HEK293 (cell line): ENCODE results near the gene SPON1.

Source experiments
- GLIS1 ChIP-seq: fragments of 450-650 bp; formaldehyde crosslinking; IDR thresholded peaks from 2 replicates; pipeline ENCODE4 v1.5.1; 2016; ENCODE audit warnings: missing biosample characterization, missing genetic modification characterization
- YY1 ChIP-seq: fragments of 450-650 bp; formaldehyde crosslinking; IDR thresholded peaks from 2 replicates; pipeline ENCODE4 v1.5.1; 2018; ENCODE audit warnings: missing biosample characterization, missing genetic modification characterization
- ZNF10 ChIP-seq: fragments of 450-650 bp; formaldehyde crosslinking; IDR thresholded peaks from 2 replicates; pipeline ENCODE4 v1.5.1; 2017; ENCODE audit warnings: missing biosample characterization, missing genetic modification characterization
- ZNF514 ChIP-seq: fragments of 450-650 bp; formaldehyde crosslinking; IDR thresholded peaks from 2 replicates; pipeline ENCODE4 v1.5.1; 2016; ENCODE audit warnings: missing biosample characterization, missing genetic modification characterization
- ZNF521 ChIP-seq: fragments of 450-650 bp; formaldehyde crosslinking; IDR thresholded peaks from 2 replicates; pipeline ENCODE4 v1.5.1; 2017; ENCODE audit warnings: missing biosample characterization, mild to moderate bottlenecking, missing genetic modification characterization
- ZSCAN16 ChIP-seq: fragments of 450-650 bp; formaldehyde crosslinking; IDR thresholded peaks from 2 replicates; pipeline ENCODE4 v1.5.1; 2016; ENCODE audit warnings: missing biosample characterization, missing genetic modification characterization
- TF ChIP-seq, protein P1 (sequence below): fragments of 450-650 bp; formaldehyde crosslinking; IDR thresholded peaks from 2 replicates; pipeline ENCODE4 v1.5.1; 2017; ENCODE audit warnings: missing biosample characterization, missing genetic modification characterization
- TF ChIP-seq, protein P2 (sequence below): fragments of 450-650 bp; formaldehyde crosslinking; IDR thresholded peaks from 2 replicates; pipeline ENCODE4 v1.5.1; 2016; ENCODE audit warnings: missing biosample characterization, missing genetic modification characterization
- TF ChIP-seq, protein P3 (sequence below): fragments of 450-650 bp; formaldehyde crosslinking; IDR thresholded peaks from 2 replicates; pipeline ENCODE4 v1.5.1; 2016; ENCODE audit warnings: missing biosample characterization, missing genetic modification characterization
- TF ChIP-seq, protein P4 (sequence below): fragments of 450-650 bp; formaldehyde crosslinking; IDR thresholded peaks from 2 replicates; pipeline ENCODE4 v1.5.1; 2016; ENCODE audit warnings: missing biosample characterization, missing genetic modification characterization
- TF ChIP-seq, protein P5 (sequence below): fragments of 450-650 bp; formaldehyde crosslinking; IDR thresholded peaks from 2 replicates; pipeline ENCODE4 v1.5.1; 2017; ENCODE audit warnings: missing biosample characterization, missing genetic modification characterization

DNA sequence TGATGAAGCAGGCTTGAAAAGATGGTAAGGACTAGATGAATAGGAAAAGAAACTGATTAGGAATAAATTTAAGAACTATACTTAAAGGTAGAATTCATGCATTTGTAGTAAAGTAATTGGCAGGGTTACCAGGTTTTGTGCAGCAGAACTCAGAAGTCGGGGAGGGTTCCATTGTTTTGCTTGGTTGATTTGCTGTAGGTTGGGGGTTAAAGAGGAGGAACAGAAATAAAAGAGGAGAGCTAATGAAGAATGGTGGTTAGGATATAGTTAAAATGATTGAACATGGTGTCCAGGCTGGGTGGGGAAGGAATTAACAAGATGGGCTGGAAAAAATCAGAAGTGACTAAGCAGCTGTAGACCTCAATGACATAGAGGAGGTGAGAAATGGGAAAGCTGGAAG, 5.5 kb upstream of the SPON1 start:
- TF ChIP-seq, protein P1, sequence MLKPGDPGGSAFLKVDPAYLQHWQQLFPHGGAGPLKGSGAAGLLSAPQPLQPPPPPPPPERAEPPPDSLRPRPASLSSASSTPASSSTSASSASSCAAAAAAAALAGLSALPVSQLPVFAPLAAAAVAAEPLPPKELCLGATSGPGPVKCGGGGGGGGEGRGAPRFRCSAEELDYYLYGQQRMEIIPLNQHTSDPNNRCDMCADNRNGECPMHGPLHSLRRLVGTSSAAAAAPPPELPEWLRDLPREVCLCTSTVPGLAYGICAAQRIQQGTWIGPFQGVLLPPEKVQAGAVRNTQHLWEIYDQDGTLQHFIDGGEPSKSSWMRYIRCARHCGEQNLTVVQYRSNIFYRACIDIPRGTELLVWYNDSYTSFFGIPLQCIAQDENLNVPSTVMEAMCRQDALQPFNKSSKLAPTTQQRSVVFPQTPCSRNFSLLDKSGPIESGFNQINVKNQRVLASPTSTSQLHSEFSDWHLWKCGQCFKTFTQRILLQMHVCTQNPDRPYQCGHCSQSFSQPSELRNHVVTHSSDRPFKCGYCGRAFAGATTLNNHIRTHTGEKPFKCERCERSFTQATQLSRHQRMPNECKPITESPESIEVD (tag by site-specific recombination) = no peak
- TF ChIP-seq ZNF514 (tag by site-specific recombination) (no peak), ZSCAN16 (tag by site-specific recombination) (no peak), ZNF521 (tag by site-specific recombination) (no peak), YY1 (tag by site-specific recombination) (no peak), ZNF10 (tag by site-specific recombination) (no peak), GLIS1 (no peak)
- TF ChIP-seq, protein P2, sequence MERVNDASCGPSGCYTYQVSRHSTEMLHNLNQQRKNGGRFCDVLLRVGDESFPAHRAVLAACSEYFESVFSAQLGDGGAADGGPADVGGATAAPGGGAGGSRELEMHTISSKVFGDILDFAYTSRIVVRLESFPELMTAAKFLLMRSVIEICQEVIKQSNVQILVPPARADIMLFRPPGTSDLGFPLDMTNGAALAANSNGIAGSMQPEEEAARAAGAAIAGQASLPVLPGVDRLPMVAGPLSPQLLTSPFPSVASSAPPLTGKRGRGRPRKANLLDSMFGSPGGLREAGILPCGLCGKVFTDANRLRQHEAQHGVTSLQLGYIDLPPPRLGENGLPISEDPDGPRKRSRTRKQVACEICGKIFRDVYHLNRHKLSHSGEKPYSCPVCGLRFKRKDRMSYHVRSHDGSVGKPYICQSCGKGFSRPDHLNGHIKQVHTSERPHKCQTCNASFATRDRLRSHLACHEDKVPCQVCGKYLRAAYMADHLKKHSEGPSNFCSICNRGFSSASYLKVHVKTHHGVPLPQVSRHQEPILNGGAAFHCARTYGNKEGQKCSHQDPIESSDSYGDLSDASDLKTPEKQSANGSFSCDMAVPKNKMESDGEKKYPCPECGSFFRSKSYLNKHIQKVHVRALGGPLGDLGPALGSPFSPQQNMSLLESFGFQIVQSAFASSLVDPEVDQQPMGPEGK (tag by site-specific recombination) = no peak
- TF ChIP-seq, protein P3, sequence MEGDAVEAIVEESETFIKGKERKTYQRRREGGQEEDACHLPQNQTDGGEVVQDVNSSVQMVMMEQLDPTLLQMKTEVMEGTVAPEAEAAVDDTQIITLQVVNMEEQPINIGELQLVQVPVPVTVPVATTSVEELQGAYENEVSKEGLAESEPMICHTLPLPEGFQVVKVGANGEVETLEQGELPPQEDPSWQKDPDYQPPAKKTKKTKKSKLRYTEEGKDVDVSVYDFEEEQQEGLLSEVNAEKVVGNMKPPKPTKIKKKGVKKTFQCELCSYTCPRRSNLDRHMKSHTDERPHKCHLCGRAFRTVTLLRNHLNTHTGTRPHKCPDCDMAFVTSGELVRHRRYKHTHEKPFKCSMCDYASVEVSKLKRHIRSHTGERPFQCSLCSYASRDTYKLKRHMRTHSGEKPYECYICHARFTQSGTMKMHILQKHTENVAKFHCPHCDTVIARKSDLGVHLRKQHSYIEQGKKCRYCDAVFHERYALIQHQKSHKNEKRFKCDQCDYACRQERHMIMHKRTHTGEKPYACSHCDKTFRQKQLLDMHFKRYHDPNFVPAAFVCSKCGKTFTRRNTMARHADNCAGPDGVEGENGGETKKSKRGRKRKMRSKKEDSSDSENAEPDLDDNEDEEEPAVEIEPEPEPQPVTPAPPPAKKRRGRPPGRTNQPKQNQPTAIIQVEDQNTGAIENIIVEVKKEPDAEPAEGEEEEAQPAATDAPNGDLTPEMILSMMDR = no peak
- TF ChIP-seq, protein P4, sequence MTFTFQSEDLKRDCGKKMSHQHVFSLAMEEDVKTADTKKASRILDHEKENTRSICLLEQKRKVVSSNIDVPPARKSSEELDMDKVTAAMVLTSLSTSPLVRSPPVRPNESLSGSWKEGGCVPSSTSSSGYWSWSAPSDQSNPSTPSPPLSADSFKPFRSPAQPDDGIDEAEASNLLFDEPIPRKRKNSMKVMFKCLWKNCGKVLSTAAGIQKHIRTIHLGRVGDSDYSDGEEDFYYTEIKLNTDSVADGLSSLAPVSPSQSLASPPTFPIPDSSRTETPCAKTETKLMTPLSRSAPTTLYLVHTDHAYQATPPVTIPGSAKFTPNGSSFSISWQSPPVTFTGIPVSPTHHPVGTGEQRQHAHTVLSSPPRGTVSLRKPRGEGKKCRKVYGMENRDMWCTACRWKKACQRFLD (tag by site-specific recombination) = no peak
- TF ChIP-seq, protein P5, sequence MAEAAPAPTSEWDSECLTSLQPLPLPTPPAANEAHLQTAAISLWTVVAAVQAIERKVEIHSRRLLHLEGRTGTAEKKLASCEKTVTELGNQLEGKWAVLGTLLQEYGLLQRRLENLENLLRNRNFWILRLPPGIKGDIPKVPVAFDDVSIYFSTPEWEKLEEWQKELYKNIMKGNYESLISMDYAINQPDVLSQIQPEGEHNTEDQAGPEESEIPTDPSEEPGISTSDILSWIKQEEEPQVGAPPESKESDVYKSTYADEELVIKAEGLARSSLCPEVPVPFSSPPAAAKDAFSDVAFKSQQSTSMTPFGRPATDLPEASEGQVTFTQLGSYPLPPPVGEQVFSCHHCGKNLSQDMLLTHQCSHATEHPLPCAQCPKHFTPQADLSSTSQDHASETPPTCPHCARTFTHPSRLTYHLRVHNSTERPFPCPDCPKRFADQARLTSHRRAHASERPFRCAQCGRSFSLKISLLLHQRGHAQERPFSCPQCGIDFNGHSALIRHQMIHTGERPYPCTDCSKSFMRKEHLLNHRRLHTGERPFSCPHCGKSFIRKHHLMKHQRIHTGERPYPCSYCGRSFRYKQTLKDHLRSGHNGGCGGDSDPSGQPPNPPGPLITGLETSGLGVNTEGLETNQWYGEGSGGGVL (tag by site-specific recombination) = no peak
